ENCODE results near the gene STX8.

STX8 gene

DNA sequence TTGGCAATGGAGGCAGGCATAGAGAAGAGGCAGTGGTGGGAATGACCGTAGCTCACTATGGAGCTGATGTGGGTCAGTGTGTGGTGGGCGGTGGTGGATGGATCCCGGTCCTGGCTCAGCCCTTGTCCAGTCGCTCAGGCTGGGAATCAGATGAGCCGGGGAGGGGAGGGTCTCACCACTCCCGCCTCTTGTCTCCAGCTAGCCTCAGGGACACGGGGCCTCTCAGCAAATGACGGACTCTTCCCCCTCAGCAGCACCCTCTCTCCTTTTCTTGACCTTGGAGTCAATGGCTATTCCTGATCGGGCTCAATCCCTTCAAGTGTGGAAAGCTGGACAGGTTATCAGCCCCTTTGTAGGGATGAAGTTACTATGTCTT, 345.8 kb downstream of the STX8 start:
- Histone ChIP-seq H3K4me1 (ENCODE audit: low read length) (peaks cover 10% of the 10 kb centered on the region), H3K9me3 (ENCODE audit: insufficient read depth, low read length) (no peaks in the 10 kb centered on the region), H4K20me1 (ENCODE audit: insufficient read depth, low read length) (no peaks in the 10 kb centered on the region), H3K36me3 (replicated peaks; ENCODE audit: low read depth, low read length) (peaks cover 5% of the 10 kb centered on the region), H3K9ac (ENCODE audit: low read length) (no peak overlapping the region), H3K27me3 (ENCODE audit: low read depth, low read length) (no peaks in the 10 kb centered on the region), H2AFZ (ENCODE audit: low read depth, low read length) (no peak overlapping the region), H3K79me2 (ENCODE audit: low read length) (no peaks in the 10 kb centered on the region), H3K4me2 (ENCODE audit: low read length) (no peak overlapping the region), H3K27ac (ENCODE audit: low read length) (no peak overlapping the region), H3K4me3 (ENCODE audit: low read length) (no peak overlapping the region)
- TF ChIP-seq, protein P1, sequence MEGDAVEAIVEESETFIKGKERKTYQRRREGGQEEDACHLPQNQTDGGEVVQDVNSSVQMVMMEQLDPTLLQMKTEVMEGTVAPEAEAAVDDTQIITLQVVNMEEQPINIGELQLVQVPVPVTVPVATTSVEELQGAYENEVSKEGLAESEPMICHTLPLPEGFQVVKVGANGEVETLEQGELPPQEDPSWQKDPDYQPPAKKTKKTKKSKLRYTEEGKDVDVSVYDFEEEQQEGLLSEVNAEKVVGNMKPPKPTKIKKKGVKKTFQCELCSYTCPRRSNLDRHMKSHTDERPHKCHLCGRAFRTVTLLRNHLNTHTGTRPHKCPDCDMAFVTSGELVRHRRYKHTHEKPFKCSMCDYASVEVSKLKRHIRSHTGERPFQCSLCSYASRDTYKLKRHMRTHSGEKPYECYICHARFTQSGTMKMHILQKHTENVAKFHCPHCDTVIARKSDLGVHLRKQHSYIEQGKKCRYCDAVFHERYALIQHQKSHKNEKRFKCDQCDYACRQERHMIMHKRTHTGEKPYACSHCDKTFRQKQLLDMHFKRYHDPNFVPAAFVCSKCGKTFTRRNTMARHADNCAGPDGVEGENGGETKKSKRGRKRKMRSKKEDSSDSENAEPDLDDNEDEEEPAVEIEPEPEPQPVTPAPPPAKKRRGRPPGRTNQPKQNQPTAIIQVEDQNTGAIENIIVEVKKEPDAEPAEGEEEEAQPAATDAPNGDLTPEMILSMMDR (IDR thresholded peaks at IDR 0.05; ENCODE audit: low read depth, low read length), result no peak
- TF ChIP-seq EZH2phosphoT487 (IDR thresholded peaks at IDR 0.05; ENCODE audit: low read depth), result no peak

DNA sequence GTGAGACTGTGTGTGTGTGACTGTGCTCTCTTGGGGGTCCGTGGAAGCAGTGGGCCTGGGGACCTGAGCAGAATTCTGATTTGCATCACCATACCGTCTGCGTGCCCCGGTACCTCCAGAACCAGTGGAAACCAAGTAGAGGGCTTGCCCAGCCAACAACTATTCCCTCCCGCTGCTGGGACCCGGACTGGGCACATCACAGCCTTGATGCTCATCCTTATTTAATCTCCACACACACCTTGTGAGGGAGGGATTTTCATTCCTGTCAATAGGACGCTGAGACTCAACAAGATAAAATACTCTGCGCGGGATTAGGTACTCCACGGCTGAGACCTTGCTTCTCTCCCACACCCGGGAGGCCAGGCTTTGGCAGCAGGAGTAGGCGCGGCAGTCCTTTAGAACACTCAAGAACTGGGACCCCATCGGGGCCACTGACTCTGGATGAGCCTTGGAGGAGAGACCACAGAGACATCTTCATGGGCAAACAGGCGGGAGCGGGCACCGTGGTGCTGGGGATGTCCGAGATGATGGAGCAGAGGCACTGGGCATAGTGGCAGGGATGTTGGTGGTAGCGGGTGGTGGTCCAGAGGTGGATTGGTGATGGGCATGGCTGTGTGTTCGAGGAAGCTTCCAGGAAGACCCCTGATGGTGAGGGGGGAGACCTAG, 346.3 kb downstream of the STX8 start:
- Histone ChIP-seq H3K4me1 (ENCODE audit: low read length) (peaks cover 10% of the 10 kb centered on the region), H3K9ac (ENCODE audit: low read length) (no peak overlapping the region), H3K4me3 (ENCODE audit: low read length) (no peak overlapping the region), H4K20me1 (ENCODE audit: insufficient read depth, low read length) (no peaks in the 10 kb centered on the region), H3K9me3 (ENCODE audit: insufficient read depth, low read length) (no peaks in the 10 kb centered on the region), H3K36me3 (replicated peaks; ENCODE audit: low read depth, low read length) (peaks cover 5% of the 10 kb centered on the region), H3K79me2 (ENCODE audit: low read length) (no peaks in the 10 kb centered on the region), H2AFZ (ENCODE audit: low read depth, low read length) (no peak overlapping the region), H3K27ac (ENCODE audit: low read length) (no peak overlapping the region), H3K4me2 (ENCODE audit: low read length) (no peak overlapping the region), H3K27me3 (ENCODE audit: low read depth, low read length) (no peaks in the 10 kb centered on the region)
- no peak for TF ChIP-seq EZH2phosphoT487 (IDR thresholded peaks at IDR 0.05; ENCODE audit: low read depth)
- TF ChIP-seq, protein P1 (IDR thresholded peaks at IDR 0.05; ENCODE audit: low read depth, low read length), result no peak

DNA sequence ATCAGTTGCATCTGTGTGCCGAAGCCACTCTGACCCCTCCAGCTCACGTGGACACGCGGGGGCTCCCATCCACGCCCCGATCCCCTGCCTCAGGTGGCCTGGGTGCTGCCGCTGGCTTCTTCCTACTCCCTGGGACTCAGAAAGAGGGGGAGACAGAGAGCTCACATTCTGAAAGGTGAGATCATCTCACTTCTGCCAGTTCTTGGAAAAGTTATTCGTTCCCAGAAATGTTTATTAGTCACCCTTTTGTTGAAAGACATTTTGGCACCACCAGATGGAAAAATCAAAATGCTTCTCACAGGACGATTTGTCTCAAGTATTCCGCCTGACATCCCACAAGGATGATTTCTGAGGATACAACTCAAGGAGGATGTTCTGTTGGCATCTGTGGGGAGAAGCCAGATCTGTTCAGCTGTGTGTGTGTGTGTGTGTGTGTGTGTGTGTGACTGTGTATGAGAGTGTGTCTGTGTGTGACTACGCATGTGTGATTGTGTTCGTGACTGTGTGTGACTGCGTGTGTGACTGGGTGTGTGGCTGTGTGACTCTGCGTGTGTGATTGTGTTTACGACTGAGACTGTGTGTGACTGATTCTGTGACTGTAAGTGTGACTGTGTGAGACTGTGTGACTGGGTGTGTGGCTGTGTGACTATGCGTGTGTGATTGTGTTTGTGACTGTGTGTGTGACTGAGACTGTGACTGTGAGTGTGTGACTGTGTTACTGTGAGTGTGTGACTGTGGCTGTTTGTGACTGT, 347.0 kb downstream of the STX8 start:
- no peaks in the 10 kb centered on the region for H3K79me2 ChIP-seq (ENCODE audit: low read length)
- H3K27me3 ChIP-seq (ENCODE audit: low read depth, low read length), result no peaks in the 10 kb centered on the region
- H3K9me3 ChIP-seq (ENCODE audit: insufficient read depth, low read length), result no peaks in the 10 kb centered on the region
- H4K20me1 ChIP-seq (ENCODE audit: insufficient read depth, low read length), result no peaks in the 10 kb centered on the region
- TF ChIP-seq EZH2phosphoT487 (IDR thresholded peaks at IDR 0.05; ENCODE audit: low read depth), result no peak
- TF ChIP-seq, protein P1 (IDR thresholded peaks at IDR 0.05; ENCODE audit: low read depth, low read length), result no peak
- H3K4me2 ChIP-seq (ENCODE audit: low read length), result no peak overlapping the region
- H3K4me3 ChIP-seq (ENCODE audit: low read length), result no peak overlapping the region
- H3K4me1 ChIP-seq (ENCODE audit: low read length), result peaks cover 10% of the 10 kb centered on the region
- H3K36me3 ChIP-seq (replicated peaks; ENCODE audit: low read depth, low read length), result peaks cover 5% of the 10 kb centered on the region
- no peak overlapping the region for H3K9ac ChIP-seq (ENCODE audit: low read length)
- no peak overlapping the region for H2AFZ ChIP-seq (ENCODE audit: low read depth, low read length)
- H3K27ac ChIP-seq (ENCODE audit: low read length), result no peak overlapping the region

DNA sequence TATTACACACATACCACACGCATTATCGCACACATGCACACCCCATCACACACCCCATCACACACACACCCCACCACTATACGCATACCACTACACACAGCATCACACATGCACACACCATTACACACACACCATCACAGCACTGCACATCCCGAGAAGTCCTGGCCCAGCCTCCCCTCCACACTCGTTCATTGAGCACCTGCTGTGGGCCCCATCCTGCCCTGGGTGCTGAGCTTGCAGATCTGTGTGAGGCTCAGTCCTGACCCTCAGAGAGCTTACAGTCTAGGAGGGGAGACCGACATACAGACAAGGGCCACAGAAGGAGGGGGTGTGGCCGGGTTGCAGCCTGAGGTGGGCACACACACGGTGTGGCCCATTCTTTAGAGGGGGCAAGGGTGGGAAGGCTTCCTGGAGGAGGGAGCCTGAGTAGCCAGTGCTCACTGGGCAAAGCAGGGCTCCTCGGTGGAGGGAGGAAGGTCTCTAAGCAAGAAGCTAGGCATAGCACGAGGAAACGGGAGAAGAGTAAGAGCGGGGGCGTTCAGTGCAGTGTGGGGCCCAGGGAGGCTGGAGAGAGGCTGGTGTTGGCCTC, 347.7 kb downstream of the STX8 start:
- Histone ChIP-seq H3K4me3 (ENCODE audit: low read length) (no peak overlapping the region), H3K36me3 (replicated peaks; ENCODE audit: low read depth, low read length) (peaks cover 5% of the 10 kb centered on the region), H3K4me2 (ENCODE audit: low read length) (no peak overlapping the region), H3K79me2 (ENCODE audit: low read length) (no peaks in the 10 kb centered on the region), H4K20me1 (ENCODE audit: insufficient read depth, low read length) (no peaks in the 10 kb centered on the region), H3K9ac (ENCODE audit: low read length) (no peak overlapping the region), H3K4me1 (ENCODE audit: low read length) (peaks cover 10% of the 10 kb centered on the region), H2AFZ (ENCODE audit: low read depth, low read length) (no peak overlapping the region), H3K9me3 (ENCODE audit: insufficient read depth, low read length) (no peaks in the 10 kb centered on the region), H3K27me3 (ENCODE audit: low read depth, low read length) (no peaks in the 10 kb centered on the region), H3K27ac (ENCODE audit: low read length) (no peak overlapping the region)
- no peak for TF ChIP-seq EZH2phosphoT487 (IDR thresholded peaks at IDR 0.05; ENCODE audit: low read depth)
- TF ChIP-seq, protein P1 (IDR thresholded peaks at IDR 0.05; ENCODE audit: low read depth, low read length), result no peak
